DOHH2 (cell line): ENCODE results near the gene PLTP.

Source experiments
- CTCF ChIP-seq: fragments of 200-600 bp; sonication (generic); IDR thresholded peaks from one replicate; pipeline ENCODE4 v1.5.1; 2014; ENCODE audit warnings: antibody characterized with exemption, mild to moderate bottlenecking, low read depth, low read length; ENCODE audit not compliant: poor library complexity, severe bottlenecking
- EZH2phosphoT487 ChIP-seq: fragments of 200-600 bp; sonication (generic); IDR thresholded peaks from 2 replicates; pipeline ENCODE4 v1.6.1; 2017; ENCODE audit warnings: borderline replicate concordance, mild to moderate bottlenecking, antibody characterized with exemption, low read length, moderate library complexity, mixed read lengths

- TF ChIP-seq CTCF (no peak), EZH2phosphoT487 (no peak)
Observed at GRCh38 chr20:45958593-45958992, 46.6 kb upstream of the PLTP start.
